HepG2 (cell line): ENCODE results near the gene RAB30. TPM values are rescaled to one million over a fixed set of nuclear protein-coding genes. Genes with fewer than 3 reads are reported as not detected.

ENCODE experiments used
- CHD2 ChIP-seq: IDR thresholded peaks from 2 replicates; pipeline ENCODE4 v1.6.1; 2011; ENCODE audit warnings: low read depth, low read length, improper control_type of control experiment
- DMAP1 ChIP-seq: IDR thresholded peaks from 2 replicates; pipeline ENCODE4 v1.6.1; 2016
- ESRRA ChIP-seq: sonication (generic); formaldehyde crosslinking; IDR thresholded peaks from 2 replicates; pipeline ENCODE4 v1.5.1; 2020; ENCODE audit warnings: mild to moderate bottlenecking, low read depth, missing genetic modification reagents
- ETV5 ChIP-seq: IDR thresholded peaks from 2 replicates; pipeline ENCODE4 v1.6.1; 2018; ENCODE audit warnings: missing biosample characterization, missing genetic modification reagents, inconsistent platforms, borderline replicate concordance
- FLYWCH1 ChIP-seq: sonication (generic); formaldehyde crosslinking; IDR thresholded peaks from 2 replicates; pipeline ENCODE4 v1.8.1; 2023; ENCODE audit warnings: mild to moderate bottlenecking, missing genetic modification reagents
- HNRNPH1 ChIP-seq: fragments of 200-400 bp; formaldehyde crosslinking; optimal IDR thresholded peaks from 2 replicates; pipeline ENCODE3; 2017; ENCODE audit warnings: mild to moderate bottlenecking, low read depth, low read length
- IKZF4 ChIP-seq: sonication (generic); formaldehyde crosslinking; IDR thresholded peaks from 2 replicates; pipeline ENCODE4 v1.5.1; 2020; ENCODE audit warnings: borderline replicate concordance, mild to moderate bottlenecking, low read depth, missing genetic modification reagents; ENCODE audit errors: not compliant biosample characterization
- IRF2 ChIP-seq: IDR thresholded peaks from 2 replicates; pipeline ENCODE4 v1.6.1; 2018; ENCODE audit warnings: missing genetic modification reagents, missing compliant biosample characterization
- KDM6A ChIP-seq: IDR thresholded peaks from 2 replicates; pipeline ENCODE4 v1.6.1; 2016; ENCODE audit warnings: low read depth
- KMT2B ChIP-seq: IDR thresholded peaks from 2 replicates; pipeline ENCODE4 v1.6.1; 2016; ENCODE audit warnings: missing genetic modification reagents, missing compliant biosample characterization
- LCORL ChIP-seq, 2 experiments: fragments of 450-650 bp in 1 of 2; sonication (generic) in 1 of 2; formaldehyde crosslinking in 1 of 2; IDR thresholded peaks; 2 replicates each; pipeline versions ENCODE4 v1.5.0 to v1.6.1; 2017 to 2020; ENCODE audit warnings: antibody characterized with exemption in 1 of 2, missing genetic modification reagents in 1 of 2
- MEIS2 ChIP-seq: sonication (generic); formaldehyde crosslinking; IDR thresholded peaks from 2 replicates; pipeline ENCODE4 v1.9.0; 2021; ENCODE audit warnings: mild to moderate bottlenecking, missing genetic modification reagents
- MIER3 ChIP-seq: IDR thresholded peaks from 2 replicates; pipeline ENCODE4 v1.6.1; 2016; ENCODE audit warnings: missing compliant biosample characterization, borderline replicate concordance
- RBM39 ChIP-seq: fragments of 200-400 bp; formaldehyde crosslinking; IDR thresholded peaks from one replicate; pipeline ENCODE4 v1.6.1; 2018; ENCODE audit warnings: antibody characterized with exemption, mild to moderate bottlenecking, low read depth, low read length; ENCODE audit not compliant: poor library complexity, severe bottlenecking
- TBP ChIP-seq: sonication (generic); formaldehyde crosslinking; IDR thresholded peaks from 2 replicates; pipeline ENCODE4 v1.5.0; 2020; ENCODE audit warnings: missing genetic modification reagents
- THAP8 ChIP-seq: sonication (generic); formaldehyde crosslinking; IDR thresholded peaks from 2 replicates; pipeline ENCODE4 v1.5.1; 2020; ENCODE audit warnings: missing genetic modification reagents, mild to moderate bottlenecking, borderline replicate concordance
- ZBTB49 ChIP-seq: sonication (generic); formaldehyde crosslinking; IDR thresholded peaks from 2 replicates; pipeline ENCODE4 v1.4.0; 2020; ENCODE audit warnings: missing genetic modification reagents, borderline replicate concordance
- ZNF296 ChIP-seq: sonication (generic); formaldehyde crosslinking; conservative IDR thresholded peaks from 2 replicates; pipeline ENCODE4 v1.5.0; 2020; ENCODE audit warnings: mild to moderate bottlenecking, missing genetic modification reagents
- ZNF503 ChIP-seq: sonication (generic); formaldehyde crosslinking; IDR thresholded peaks from 2 replicates; pipeline ENCODE4 v1.4.0; 2020; ENCODE audit warnings: missing genetic modification reagents
- ZNF512 ChIP-seq: sonication (generic); formaldehyde crosslinking; IDR thresholded peaks from 2 replicates; pipeline ENCODE4 v1.4.0; 2020; ENCODE audit warnings: mild to moderate bottlenecking, missing genetic modification reagents
- ZNF644 ChIP-seq: IDR thresholded peaks from 2 replicates; pipeline ENCODE4 v1.6.1; 2016; ENCODE audit warnings: low read depth
- ZSCAN21 ChIP-seq: sonication (generic); formaldehyde crosslinking; IDR thresholded peaks from 2 replicates; pipeline ENCODE4 v1.8.0; 2022; ENCODE audit warnings: mild to moderate bottlenecking, missing genetic modification reagents, moderate library complexity, borderline replicate concordance
- ZSCAN22 ChIP-seq: sonication (generic); formaldehyde crosslinking; IDR thresholded peaks from 2 replicates; pipeline ENCODE4 v1.4.0; 2020; ENCODE audit warnings: mild to moderate bottlenecking, missing genetic modification reagents
- polyA plus RNA-seq, 8 experiments: library from polyadenylated mRNA; depleted of rRNA in 3 of 8; stranded (reverse) in 7 of 8; unstranded in 1 of 8; fragments of >200 nt; fragmentation: Illumina TruSeq in 4 of 8; extraction: Trizol in 4 of 8; gene quantifications; 2 replicates each; pipeline versions ENCODE4 v1.2.1 to v1.2.3, GENCODE V29; 2011 to 2016; ENCODE audit warnings: low read depth in 4 of 8, missing spikeins in 1 of 8, mixed read lengths in 1 of 8; ENCODE audit not compliant: insufficient read depth in 1 of 8
- total RNA-seq, 5 experiments: library from RNA; depleted of rRNA; stranded (reverse); fragments of >200 nt; fragmentation: Illumina TruSeq; extraction: Trizol; gene quantifications; 2 replicates each; pipeline ENCODE4 v1.2.3, GENCODE V29; 2016; ENCODE audit warnings: low read depth in 1 of 5

The RAB30 gene
- total and polyA plus RNA-seq, 2 of the 13 experiments (the other 11 are each of a cell fraction or from before 2014, with no cell fraction given) = 3.7 to 5.0 TPM

- TF ChIP-seq CHD2 (peak; percentile 54; the same call in 1 of the 2 replicates), DMAP1 (peak; percentile 82), ZNF512 (CRISPR knock-in tag) (peak; percentile 55; the same call in 1 of the 2 replicates), TBP (no peak), THAP8 (CRISPR knock-in tag) (peak; percentile 23; the same call in 1 of the 2 replicates), FLYWCH1 (peak; percentile 68; the same call in 1 of the 2 replicates), ZNF503 (CRISPR knock-in tag) (no peak), HNRNPH1 (no peak), LCORL (IDR thresholded peaks at IDR 0.05) (peak; percentile 32; the same call in 1 of the 2 replicates), LCORL (CRISPR knock-in tag; IDR thresholded peaks at IDR 0.05) (peak; percentile 92), ESRRA (CRISPR knock-in tag) (0 out of 2 replicates have a peak, but pooled peaks have one; percentile 26), KMT2B (CRISPR knock-in tag) (peak; percentile 81), ZNF296 (CRISPR knock-in tag) (no peak), ZNF644 (CRISPR knock-in tag) (peak; percentile 60; the same call in 1 of the 2 replicates), RBM39 (peak; percentile 63), IKZF4 (peak; percentile 39), MEIS2 (CRISPR knock-in tag) (peak; percentile 51; the same call in 1 of the 2 replicates), ETV5 (peak; percentile 14; the same call in 1 of the 2 replicates), ZBTB49 (CRISPR knock-in tag) (no peak), IRF2 (peak; percentile 80; the same call in 1 of the 2 replicates), KDM6A (CRISPR knock-in tag) (no peak), ZSCAN22 (CRISPR knock-in tag) (no peak), MIER3 (CRISPR knock-in tag) (0 out of 2 replicates have a peak, but pooled peaks have one; percentile 78), ZSCAN21 (CRISPR knock-in tag) (peak; percentile 61; the same call in 1 of the 2 replicates)
Measured at GRCh38 chr11:83071567-83072349, at the start of gene RAB30 (continued).
